Fibroblast of skin of left biceps (primary cell): Measurements from ENCODE around the gene TIFAB.

Source experiments
- DNase-seq, 2 experiments: peaks; one replicate each; pipeline ENCODE4 v3.0.0-alpha.2; 2013; ENCODE audit warnings: low read depth in 2 of 2

The TIFAB gene

GRCh38 chr5:135425641-135426040 is 26.5 kb downstream of the TIFAB start:
- DNase-seq: no peak

GRCh38 chr5:135423846-135424168 is 28.3 kb downstream of the TIFAB start:
- no peak for DNase-seq

GRCh38 chr5:135423146-135423845 is 28.9 kb downstream of the TIFAB start:
- no peak for DNase-seq

- DNase-seq: no peak
Measured at GRCh38 chr5:135422419-135422818, 29.7 kb downstream of the TIFAB start.

GRCh38 chr5:135417083-135417482 is 35.1 kb downstream of the TIFAB start:
- DNase-seq: no peak

- no peak for DNase-seq
Measured at GRCh38 chr5:135405082-135405481, 47.1 kb downstream of the TIFAB start.

GRCh38 chr5:135402031-135402430 is 50.1 kb downstream of the TIFAB start:
- no peak for DNase-seq

GRCh38 chr5:135400866-135401265 is 51.3 kb downstream of the TIFAB start:
- no peak for DNase-seq

- no peak for DNase-seq
Measured at GRCh38 chr5:135399794-135400542, 52.2 kb downstream of the TIFAB start.

GRCh38 chr5:135398855-135399793 is 53.0 kb downstream of the TIFAB start, which contains the start of gene MACROH2A1:
TSS of gene MACROH2A1 (minus strand) at chr5:135399231. CDS start at chr5:135389093, 10,138 bp downstream.
- DNase-seq: peak in 1 of 2 experiments; percentile 51

- no peak for DNase-seq
Measured at GRCh38 chr5:135398160-135398854, 53.8 kb downstream of the TIFAB start.
